GM19043 (cell line): ENCODE data around the gene CEP170.
"Not testable (repeated sequence)": the region's sequence is repeated elsewhere in the genome, so short reads cannot be mapped to it uniquely, and the experiment has no call there.

ENCODE experiments used
- ATAC-seq: cut with Tn5 transposase; IDR thresholded peaks from one replicate; pipeline ENCODE4 v1.9.1; 2021; ENCODE audit warnings: low read depth; ENCODE audit not compliant: unreplicated experiment

Gene CEP170

DNA sequence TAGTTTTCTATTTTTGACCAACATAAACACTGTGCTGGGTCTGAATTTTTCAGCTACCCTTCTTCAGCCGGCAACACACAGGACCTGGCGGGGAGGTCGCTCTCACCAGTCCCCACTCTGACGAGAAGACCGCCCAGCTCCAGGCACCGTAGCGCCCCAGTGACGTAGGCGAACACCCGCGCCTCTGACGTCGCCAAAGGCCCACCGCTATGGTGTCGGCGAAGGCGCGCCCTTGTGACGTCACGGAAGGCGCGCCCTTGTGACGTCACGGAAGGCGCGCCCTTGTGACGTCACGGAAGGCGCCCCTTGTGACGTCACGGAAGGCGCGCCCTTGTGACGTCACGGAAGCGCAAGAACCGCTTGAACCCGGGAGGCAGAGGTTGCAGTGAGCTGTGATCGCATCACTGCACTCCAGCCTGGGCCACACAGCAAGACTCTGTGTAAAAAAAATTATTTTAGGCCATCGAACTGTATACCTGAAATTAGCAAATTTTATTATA is 153.5 kb downstream of the CEP170 start:
- ATAC-seq, result not testable (repeated sequence)

DNA sequence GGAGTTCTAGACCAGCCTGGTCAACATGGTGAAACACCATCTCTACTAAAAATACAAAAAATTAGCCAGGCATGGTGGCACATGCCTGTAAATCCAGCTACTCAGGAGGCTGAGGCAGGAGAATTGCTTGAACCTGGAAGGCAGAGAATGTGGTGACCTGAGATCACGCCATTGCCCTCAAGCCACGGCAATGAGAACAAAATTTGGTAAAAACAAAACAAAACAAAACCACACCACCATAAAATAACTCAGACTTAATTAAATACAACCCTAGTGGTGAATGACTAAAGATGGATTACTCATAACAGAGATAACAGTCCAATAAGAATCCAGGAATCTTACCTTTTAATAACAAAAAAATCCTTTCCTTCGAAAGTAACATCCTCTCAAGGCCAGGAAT is 167.7 kb downstream of the CEP170 start:
- not testable (repeated sequence) for ATAC-seq
